Measurements from ENCODE around the gene CCND1. TPM values are rescaled to one million over a fixed set of nuclear protein-coding genes. Genes with fewer than 3 reads are reported as not detected.

The CCND1 gene
- total RNA-seq, 4 donors from 2014 or later, result 90.1 to 451 (median 213) TPM

DNA sequence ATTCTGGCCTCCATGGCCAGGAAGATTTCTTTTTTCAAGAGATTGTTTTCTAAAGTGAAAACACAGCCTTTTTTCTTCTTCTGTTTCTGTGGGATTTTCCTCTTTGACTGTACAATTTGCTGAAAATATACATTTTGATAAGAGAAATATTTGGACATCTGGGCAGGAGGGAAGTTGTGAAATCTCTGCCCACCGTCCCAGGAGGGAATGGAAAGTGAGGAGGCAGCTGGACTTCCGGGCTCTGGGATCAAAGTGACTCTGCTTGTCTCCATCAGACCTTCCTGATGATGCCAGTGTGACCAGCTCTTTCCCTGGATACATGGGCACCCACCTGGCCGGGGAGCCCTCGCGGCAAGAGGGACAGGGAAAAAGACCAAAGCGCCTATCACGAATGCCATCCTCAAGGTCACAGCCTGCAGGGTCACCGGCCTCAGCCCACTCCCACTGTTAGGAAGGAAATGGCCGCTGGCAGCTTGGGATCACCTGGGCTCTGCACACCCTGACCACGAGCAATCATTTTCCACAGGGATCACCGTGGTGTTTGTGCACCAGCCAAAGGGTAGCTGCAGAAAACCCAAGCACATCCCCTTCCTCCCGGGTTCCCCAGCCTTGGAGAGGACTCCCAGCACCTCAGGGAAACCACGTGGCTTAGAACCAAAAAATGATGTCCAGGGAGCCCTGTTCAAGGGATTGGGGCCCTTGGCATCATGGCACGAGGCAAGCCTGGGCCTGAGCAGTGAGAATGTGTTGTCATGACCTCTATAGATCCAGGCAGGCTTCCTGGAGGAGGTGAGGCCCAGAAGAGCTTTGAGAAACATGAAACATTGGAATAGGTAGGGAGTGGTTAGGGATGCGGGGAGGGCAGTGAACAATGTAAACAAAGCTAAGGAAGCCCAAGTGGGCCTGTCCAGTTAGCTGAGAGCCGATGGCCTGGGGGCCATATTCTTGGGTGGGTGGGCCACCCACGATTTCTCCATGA, 29.1 kb upstream of the CCND1 start:
- TF ChIP-seq, protein P1, sequence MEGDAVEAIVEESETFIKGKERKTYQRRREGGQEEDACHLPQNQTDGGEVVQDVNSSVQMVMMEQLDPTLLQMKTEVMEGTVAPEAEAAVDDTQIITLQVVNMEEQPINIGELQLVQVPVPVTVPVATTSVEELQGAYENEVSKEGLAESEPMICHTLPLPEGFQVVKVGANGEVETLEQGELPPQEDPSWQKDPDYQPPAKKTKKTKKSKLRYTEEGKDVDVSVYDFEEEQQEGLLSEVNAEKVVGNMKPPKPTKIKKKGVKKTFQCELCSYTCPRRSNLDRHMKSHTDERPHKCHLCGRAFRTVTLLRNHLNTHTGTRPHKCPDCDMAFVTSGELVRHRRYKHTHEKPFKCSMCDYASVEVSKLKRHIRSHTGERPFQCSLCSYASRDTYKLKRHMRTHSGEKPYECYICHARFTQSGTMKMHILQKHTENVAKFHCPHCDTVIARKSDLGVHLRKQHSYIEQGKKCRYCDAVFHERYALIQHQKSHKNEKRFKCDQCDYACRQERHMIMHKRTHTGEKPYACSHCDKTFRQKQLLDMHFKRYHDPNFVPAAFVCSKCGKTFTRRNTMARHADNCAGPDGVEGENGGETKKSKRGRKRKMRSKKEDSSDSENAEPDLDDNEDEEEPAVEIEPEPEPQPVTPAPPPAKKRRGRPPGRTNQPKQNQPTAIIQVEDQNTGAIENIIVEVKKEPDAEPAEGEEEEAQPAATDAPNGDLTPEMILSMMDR (IDR thresholded peaks at IDR 0.05; ENCODE audit: low read depth), result no peak

GRCh38 chr11:69613594-69613993, 27.4 kb upstream of the CCND1 start:
- TF ChIP-seq, protein P1 (IDR thresholded peaks at IDR 0.05; ENCODE audit: low read depth), result no peak

DNA sequence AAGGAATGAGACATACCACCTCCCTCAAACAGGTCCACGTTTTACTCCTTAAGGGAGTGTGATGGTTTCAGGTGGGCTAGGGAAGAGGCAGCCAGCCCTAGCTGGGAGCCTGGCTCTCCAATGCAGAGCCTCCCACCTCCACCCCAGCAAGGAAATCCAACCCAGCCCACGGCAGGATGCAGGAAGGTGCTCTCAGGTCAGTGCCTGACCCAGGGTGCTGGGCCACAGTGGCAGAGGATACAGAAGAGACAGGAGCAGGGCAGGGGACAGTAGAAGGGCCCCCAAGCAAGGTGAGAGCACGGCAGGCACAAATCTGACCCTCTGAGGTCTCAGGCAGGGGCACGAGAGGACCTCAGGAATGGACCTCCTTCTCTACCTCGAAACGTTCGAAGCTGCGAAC, 26.9 kb upstream of the CCND1 start:
- TF ChIP-seq, protein P1 (IDR thresholded peaks at IDR 0.05; ENCODE audit: low read depth), result no peak

DNA sequence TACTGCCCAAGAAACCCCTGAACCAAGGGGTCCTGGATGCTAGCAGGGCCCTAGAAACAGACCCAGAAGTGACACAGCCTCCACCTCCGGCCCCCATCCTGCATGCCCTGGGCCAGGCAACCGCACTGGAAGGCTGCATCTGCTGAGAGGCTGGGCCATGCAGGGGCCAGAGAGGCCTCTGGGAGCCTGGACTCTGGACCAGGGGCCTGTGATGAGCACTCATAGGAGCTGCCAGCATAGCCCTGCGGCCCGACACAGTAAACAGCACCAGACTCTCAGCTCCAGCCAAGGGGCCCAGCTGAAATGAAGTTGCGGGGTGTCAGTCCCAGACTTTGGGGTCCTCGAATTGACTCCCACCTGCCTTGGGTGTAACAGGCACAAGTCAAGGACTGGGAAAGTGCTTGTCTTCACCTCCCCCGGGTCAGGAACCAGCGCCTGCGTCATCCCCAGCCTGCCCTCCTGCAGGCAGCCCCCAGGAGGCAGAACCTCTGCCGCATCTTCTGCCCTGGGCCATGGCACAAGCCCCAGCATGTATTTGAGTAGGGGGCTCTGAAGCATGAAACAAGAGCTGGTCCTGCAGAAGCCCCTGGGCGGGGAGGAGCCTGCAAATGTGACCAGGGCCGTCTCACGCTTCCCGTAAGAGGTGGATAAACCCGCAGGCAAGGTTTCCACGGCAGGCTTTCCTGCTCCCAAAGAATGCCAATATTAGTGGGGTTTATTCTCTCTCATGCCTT, 25.2 kb upstream of the CCND1 start:
- TF ChIP-seq, protein P1 (IDR thresholded peaks at IDR 0.05; ENCODE audit: low read depth), result no peak

- TF ChIP-seq, protein P1 (IDR thresholded peaks at IDR 0.05; ENCODE audit: low read depth), result no peak
Measured at GRCh38 chr11:69617220-69617619, 23.7 kb upstream of the CCND1 start.

DNA sequence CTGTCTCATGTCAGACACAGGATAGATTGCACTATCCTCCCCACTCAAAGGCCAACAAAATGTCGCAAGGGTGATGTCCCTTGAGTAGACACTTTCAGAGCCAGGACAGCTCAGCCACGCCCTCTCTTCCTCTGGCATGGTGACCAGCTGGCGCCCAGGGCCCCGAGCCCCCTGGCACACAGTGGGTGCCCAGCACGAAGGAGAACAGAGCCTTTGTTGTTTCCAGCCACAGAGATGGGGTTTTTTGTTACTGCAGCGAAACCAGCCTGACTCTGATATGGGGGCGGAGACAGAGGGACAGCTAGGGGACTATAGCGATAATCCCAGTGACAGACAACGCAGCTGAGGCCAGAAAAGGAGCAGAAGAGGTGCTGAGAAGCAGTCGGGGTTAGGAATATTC, 23.3 kb upstream of the CCND1 start:
- TF ChIP-seq, protein P1 (IDR thresholded peaks at IDR 0.05; ENCODE audit: low read depth), result no peak

GRCh38 chr11:69618237-69618636, 22.7 kb upstream of the CCND1 start:
- TF ChIP-seq, protein P1 (IDR thresholded peaks at IDR 0.05; ENCODE audit: low read depth), result no peak

Measured in subcutaneous adipose tissue (tissue), 4 donors.